NCI-H774 (cell line): ENCODE measurements around the gene CIT.
"Not testable (repeated sequence)": the region's sequence is repeated elsewhere in the genome, so short reads cannot be mapped to it uniquely, and the experiment has no call there.

Experiments
- DNase-seq: peaks from one replicate; lab custom pipeline; 2025; lab: John Stamatoyannopoulos, UW

Gene CIT

DNA sequence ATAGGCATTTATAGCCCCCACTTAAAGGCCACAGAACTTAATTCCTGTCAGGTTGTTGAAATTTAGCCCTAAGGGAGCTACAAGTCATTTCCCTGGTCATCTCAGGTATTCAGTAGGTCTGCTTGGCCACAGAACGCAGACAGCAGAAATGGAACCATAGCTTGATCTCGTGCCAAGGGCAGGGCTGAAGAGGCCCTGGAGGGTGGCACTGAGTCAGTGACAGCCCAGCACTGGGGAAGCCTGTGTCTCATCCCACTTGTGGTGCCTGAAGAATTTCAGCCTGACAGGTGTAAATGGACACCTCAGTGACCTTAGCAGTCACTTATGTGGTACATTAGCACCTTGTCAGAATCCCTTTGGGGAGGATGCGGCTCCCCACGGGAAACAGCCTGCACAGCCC lies 202.6 kb downstream of the CIT start:
- no peak for DNase-seq

- DNase-seq, result no peak
Measured at GRCh38 chr12:119673634-119674033, 203.5 kb downstream of the CIT start.

DNA sequence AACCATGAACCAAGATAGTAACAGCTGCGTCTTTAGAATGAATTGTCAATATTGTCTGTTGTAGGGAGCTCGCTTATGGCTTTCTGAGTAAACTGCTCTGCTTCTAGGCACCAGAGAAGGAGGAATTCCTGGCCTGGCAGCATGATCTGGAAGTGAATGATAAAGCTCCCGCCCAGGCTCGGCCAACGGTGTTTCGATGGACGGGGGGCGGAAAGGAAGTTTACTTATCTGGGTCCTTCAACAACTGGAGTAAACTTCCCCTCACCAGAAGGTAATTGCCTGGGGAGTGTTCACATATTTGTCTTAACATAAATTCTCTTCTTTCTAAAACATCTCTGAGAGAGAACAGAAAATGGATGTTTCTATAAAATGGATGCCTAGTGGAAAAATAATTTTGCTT lies 204.9 kb downstream of the CIT start:
- DNase-seq, result no peak

- no peak for DNase-seq
Measured at GRCh38 chr12:119671070-119671469, 206.1 kb downstream of the CIT start.

GRCh38 chr12:119669744-119670472 lies 207.2 kb downstream of the CIT start:
- no peak for DNase-seq

DNA sequence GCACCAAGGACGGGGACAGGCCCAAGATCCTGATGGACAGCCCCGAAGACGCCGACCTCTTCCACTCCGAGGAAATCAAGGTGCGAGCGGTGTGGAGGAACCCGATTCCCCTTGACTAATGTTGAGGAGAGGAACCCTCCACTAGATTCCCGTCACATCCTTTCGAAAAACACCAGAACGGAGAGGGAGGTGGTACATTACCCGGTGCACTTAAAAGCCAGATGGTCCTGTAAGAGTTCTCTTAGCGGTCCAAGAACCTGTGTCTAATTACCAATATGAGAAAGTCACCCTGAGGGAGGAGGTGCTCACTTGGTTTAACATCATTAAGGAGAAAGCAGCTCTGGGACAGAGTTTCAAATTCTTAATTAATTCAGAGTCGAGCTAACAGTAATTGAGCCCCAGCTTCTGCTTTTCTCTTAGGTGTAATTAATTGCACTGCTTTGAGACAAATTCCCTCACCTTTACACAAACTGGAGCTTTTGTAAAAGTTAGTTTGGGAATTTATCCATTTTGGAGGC lies 208.7 kb downstream of the CIT start:
- DNase-seq, result no peak

DNA sequence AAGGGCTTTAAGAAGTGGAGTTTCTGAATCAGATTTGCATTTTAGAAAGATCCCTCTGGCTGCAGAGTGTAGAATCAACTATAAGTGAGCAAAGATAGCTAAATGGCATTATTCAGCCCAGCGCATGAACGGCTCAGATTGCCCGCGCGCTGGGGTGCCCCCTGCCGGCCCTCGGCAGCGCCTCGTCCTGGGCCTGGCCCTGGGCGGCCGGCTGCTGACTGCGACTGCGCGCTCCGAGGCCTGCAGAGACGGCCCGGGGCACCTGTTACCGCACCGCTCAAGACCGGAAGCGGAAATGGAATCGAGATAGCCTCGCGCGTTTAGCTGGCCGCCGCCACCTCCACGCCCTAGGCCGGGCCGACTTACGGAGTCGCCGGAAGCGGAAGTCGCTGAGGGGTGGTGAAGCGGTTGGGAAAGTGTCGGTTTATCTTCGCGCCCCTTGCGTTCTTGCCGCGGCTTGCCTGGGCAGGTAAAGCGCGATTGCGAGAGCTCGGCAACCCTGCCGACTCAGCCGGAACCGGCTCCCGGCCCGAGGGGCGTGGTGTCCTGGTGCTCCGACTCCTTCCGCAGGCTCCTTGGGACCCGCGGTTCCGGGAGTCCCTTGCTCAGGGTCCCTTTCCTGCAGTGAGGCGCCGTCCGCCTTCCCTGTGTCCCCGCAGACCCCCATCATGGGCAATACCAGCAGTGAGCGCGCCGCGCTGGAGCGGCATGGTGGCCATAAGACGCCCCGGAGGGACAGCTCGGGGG lies 209.4 kb downstream of the CIT start, which contains the start of gene PRKAB1:
Gene PRKAB1 (plus strand): TSS at position 557 of the 747 bp plus-strand sequence. CDS start 112 bp downstream, at position 669.
- peak; percentile 99 for DNase-seq

DNA sequence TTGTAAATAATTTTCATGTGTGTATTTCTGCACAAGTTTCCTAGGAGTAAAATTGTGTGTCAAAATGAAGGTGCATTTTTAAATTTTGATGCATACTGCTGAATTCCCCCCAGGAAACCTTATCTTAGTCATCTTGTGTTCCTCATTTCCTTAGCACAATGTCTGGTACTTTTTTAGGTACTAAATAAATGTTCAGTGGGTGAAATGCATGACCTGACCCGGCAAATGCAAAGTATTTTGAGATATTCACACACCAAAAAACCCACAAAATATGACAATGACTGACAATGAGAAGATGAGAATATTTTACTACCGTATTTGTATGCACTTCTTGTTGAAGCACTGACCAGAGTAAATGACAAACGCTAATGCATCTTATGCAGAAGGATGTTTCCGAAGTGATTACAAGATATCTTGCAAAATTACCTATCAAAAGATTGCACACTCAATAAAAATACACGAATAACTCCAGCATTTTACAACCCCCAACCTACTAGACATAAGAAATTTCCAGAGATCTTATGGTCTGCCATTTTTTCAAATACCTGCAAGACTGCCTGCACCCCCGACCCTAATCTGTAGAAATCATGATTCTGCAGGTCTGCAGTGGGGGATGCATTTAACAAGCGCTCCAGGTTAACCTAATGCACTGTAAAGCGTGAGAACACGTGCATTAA lies 210.1 kb downstream of the CIT start:
- no peak for DNase-seq

GRCh38 chr12:119666226-119666795 lies 210.8 kb downstream of the CIT start:
- no peak for DNase-seq

- no peak for DNase-seq
Measured at GRCh38 chr12:119665164-119665929, 211.8 kb downstream of the CIT start.

DNA sequence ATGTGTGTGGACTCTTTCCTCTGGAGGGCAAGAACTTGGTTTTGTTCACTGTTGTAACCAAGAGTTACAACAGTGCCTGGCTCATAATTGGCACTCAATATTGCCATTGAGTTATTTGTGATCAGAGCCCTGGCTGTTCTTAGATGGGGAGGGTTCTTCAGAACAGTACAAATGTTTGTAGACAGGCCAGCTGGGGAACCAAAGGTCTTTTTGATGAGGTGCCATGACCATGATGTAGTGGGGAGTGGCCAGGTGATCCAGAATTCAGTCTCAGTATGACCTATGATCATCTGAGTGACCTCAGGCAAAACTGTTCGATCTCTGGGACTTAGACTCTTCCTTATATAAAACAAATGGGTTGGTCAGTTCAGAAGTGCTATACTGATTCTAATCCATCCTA lies 212.5 kb downstream of the CIT start:
- DNase-seq, result no peak

- peak; percentile 12 for DNase-seq
Measured at GRCh38 chr12:119661882-119662281, 215.2 kb downstream of the CIT start.

GRCh38 chr12:119660076-119660475 lies 217.0 kb downstream of the CIT start:
- DNase-seq, result no peak

GRCh38 chr12:119659289-119659897 lies 217.7 kb downstream of the CIT start:
- DNase-seq, result peak; percentile 14

- not testable (repeated sequence) for DNase-seq
Measured at GRCh38 chr12:119658166-119658565, 219.0 kb downstream of the CIT start.

DNA sequence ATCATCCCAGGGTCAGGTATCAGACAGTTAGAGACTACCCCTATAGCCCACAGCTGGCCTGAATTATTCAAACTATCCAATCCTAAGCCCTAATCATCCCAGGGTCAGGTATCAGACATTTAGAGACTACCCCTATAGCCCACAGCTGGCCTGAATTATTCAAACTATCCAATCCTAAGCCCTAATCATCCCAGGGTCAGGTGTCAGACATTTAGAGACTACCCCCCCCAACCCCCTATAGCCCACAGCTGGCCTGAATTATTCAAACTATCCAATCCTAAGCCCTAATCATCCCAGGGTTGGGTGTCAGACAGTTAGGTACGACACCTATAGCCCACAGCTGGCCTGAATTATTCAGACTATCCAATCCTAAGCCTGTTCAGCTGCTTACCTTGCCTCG lies 220.1 kb downstream of the CIT start:
- not testable (repeated sequence) for DNase-seq

DNA sequence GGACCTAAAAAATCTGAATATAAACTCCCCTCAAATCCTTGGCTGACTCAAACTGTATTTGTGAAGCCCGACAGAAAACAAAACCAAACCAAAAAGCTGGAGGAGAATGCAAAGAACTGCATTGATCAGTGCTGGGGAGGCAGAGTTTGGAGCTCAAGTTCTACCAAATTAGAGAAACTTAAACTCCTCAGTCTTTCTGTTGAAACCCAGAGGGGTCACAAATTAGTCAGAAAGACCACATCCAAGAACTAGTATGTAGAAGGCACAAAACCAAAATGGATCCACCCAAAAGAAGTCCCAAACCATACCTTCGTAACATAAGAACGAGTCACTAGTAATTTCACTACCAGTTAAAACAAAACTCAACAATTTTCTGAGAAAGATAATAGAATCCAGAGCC lies 224.5 kb downstream of the CIT start:
- DNase-seq, result no peak

DNA sequence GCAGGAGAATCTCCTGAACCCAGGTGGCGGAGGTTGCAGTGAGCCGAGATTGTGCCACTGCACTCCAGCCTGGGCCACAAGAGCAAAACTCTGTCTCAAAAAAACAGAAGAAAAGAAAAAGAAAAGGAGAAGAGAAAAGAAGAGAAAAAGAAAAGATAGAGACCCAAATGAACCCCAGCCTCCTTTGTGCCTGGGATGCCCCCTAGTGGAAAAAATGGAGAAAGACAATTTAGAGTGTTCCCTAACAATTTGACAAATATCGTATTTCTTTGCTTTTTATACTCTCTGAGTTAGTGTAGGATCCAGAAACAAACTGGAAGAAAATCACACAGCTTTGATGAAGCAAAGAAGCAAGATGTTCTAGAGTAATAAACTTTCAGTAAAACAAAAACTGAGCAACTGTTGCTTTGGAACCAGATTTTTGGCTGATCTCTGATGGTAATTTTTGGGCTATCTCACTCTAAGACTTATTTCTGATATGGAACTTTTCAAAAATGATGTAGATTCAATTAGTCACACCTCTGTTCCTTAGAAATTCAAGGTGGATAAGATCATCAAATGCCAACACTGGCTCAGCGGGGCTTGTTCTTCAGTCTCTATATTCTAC lies 227.8 kb downstream of the CIT start:
- no peak for DNase-seq

DNA sequence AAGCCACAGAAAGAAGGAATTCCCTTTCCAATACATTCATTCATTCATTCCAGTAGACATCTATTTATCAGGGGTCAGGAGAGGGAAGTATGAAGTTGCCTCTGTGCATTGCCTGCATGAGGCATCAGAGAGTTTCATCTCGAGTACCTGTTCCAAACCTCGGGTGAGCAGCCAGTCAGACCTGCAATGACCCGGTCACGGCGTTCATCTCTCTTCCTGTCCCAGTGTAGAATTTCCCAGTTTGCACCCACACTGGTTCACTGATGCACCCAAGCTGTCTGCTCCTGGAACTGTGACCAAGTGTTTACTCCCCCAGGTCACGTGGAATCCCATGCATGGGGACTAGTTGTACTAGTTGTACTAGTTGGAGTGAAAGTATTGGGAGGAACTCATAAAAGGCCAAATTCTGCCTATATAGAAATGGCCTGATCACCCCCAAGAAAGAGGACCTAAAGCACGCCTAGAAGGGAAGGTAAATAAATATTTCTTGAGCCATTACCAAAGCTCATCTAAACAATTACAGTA lies 231.5 kb downstream of the CIT start:
- DNase-seq, result no peak

GRCh38 chr12:119644930-119645329 lies 232.2 kb downstream of the CIT start:
- no peak for DNase-seq
